Measurements from ENCODE around the gene TUBA4A. TPM values are rescaled to one million over a fixed set of nuclear protein-coding genes. Genes with fewer than 3 reads are reported as not detected.
A peak's percentile ranks its signal among the peaks of the same experiment; 100 is the strongest.
"Not testable (repeated sequence)": the region's sequence is repeated elsewhere in the genome, so short reads cannot be mapped to it uniquely, and the experiment has no call there.

Gene TUBA4A
- total RNA-seq, 4 donors from 2014 or later: 351 to 797 (median 386) TPM

DNA sequence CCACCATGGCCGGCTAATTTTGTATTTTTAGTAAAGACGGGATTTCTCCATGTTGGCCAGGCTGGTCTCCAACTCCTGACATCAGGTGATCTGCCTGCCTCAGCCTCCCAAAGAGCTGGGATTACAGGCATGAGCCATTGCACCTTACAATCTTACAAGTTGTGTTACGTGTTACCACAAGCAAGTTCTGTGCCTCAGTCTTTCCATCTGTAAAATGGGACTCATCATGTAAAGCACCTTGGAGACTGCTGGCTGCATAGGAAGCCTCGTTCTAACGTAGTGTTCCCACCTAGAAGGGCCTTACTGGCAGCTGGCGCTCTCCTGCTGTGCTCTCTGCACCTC lies 35.4 kb upstream of the TUBA4A start:
- no peak for DNase-seq
- H3K9me3 ChIP-seq: no peaks in the 10 kb centered on the region
- TF ChIP-seq POLR2A (IDR thresholded peaks at IDR 0.05): no peak
- TF ChIP-seq, protein P1, sequence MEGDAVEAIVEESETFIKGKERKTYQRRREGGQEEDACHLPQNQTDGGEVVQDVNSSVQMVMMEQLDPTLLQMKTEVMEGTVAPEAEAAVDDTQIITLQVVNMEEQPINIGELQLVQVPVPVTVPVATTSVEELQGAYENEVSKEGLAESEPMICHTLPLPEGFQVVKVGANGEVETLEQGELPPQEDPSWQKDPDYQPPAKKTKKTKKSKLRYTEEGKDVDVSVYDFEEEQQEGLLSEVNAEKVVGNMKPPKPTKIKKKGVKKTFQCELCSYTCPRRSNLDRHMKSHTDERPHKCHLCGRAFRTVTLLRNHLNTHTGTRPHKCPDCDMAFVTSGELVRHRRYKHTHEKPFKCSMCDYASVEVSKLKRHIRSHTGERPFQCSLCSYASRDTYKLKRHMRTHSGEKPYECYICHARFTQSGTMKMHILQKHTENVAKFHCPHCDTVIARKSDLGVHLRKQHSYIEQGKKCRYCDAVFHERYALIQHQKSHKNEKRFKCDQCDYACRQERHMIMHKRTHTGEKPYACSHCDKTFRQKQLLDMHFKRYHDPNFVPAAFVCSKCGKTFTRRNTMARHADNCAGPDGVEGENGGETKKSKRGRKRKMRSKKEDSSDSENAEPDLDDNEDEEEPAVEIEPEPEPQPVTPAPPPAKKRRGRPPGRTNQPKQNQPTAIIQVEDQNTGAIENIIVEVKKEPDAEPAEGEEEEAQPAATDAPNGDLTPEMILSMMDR (IDR thresholded peaks at IDR 0.05 in 4 of 5, conservative IDR thresholded peaks at IDR 0.05 in 1 of 5): no peak
- H3K36me3 ChIP-seq: peaks cover 0 to 14% of the 10 kb centered on the region in 2 donors
- peaks cover under 1 to 3% of the 10 kb centered on the region in 2 donors for H3K4me1 ChIP-seq
- no peak overlapping the region for H3K4me3 ChIP-seq
- intact Hi-C loops (cut with DNase I; ENCODE audit: low total_unique reads): no loop called here
- peak overlapping the region in 2 of 4 donors; percentile 23 to 42 for H3K27ac ChIP-seq
- in situ Hi-C loops (cut with MboI; ENCODE audit: low sequenced_read_pairs in 4 of 4): loop anchor here in 2 of 4 donors (25.0 kb wide), 2 partner anchors 127 to 248 kb away; partner anchors contain the start of genes CHPF (in 1 of the 2), NHEJ1 (in 1 of the 2), SLC23A3 (in 1 of the 2) and TMEM198 (in 1 of the 2)
- H3K27me3 ChIP-seq: no peaks in the 10 kb centered on the region
- no peak for ATAC-seq

DNA sequence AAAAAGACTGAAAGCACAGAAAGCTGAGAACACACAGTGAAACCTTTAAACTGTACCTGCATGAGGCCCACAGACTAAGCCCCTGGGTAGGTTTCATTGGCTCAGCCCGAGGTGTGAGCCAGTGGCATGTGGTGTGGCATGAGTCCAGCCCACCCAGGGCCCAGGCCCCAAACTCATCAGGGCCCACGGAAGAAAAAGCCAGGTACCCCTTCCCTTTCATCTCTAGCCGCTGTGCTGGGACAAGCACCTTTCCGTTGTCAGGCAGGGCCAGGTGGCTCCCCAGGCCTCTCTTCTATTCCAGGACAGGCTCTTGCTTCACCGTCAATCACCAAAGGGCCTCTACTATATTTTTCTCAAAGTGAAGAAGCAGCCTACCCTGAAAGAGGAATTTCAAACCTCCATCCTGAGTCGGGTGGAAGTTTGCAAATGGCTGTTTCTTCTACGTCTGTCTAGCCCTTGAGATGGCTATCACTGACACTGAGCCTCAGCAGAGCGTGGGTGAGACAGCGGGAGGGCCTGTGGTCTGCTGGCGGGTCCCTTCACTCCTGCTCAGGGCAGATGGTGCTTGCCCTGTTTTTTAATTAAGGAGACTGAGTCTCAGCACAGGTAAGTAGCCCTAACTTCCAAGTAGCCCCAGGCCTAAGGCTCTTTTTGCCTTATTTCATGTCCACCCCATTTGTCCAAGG lies 34.0 kb upstream of the TUBA4A start:
- Histone ChIP-seq H3K4me3 (no peak overlapping the region), H3K4me1 (no peaks in the 10 kb centered on the region), H3K9me3 (no peaks in the 10 kb centered on the region), H3K27me3 (no peaks in the 10 kb centered on the region), H3K36me3 (peaks cover 3 to 28% of the 10 kb centered on the region in 2 donors), H3K27ac (no peak overlapping the region)
- TF ChIP-seq, protein P1 (IDR thresholded peaks at IDR 0.05 in 4 of 5, conservative IDR thresholded peaks at IDR 0.05 in 1 of 5): no peak
- no peak for TF ChIP-seq POLR2A (IDR thresholded peaks at IDR 0.05)
- in situ Hi-C loops (cut with MboI; ENCODE audit: low sequenced_read_pairs in 4 of 4): loop anchor here in 2 of 4 donors (25.0 kb wide), 2 partner anchors 125 to 250 kb away; partner anchors contain the start of genes CHPF (in 1 of the 2), NHEJ1 (in 1 of the 2), SLC23A3 (in 1 of the 2) and TMEM198 (in 1 of the 2)
- intact Hi-C loops (cut with DNase I; ENCODE audit: low total_unique reads): no loop called here
- DNase-seq (peak in 1 of 2 donors; percentile 3), ATAC-seq (no peak)

DNA sequence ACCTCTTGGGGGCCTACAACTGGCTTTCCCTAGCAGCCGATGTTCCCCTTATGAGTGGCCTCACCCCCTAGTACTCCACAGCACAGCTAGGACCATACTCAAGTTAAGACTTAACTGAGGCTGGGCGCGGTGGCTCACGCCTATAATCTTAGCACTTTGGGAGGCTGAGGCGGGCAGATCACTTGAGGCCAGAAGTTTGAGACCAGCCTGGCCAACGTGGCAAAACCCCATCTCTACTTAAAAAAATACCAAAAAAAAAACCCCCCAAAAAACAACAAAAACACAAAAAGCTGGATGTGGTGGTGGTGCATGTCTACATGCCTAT lies 33.4 kb upstream of the TUBA4A start:
- H3K27me3 ChIP-seq; H3K9me3 ChIP-seq; intact Hi-C loops (cut with DNase I; ENCODE audit: low total_unique reads); H3K27ac ChIP-seq; H3K4me3 ChIP-seq; H3K4me1 ChIP-seq; ATAC-seq: not testable (repeated sequence)
- in situ Hi-C loops (cut with MboI; ENCODE audit: low sequenced_read_pairs in 4 of 4): loop anchor here in 2 of 4 donors (25.0 kb wide), 2 partner anchors 125 to 250 kb away; partner anchors contain the start of genes CHPF (in 1 of the 2), NHEJ1 (in 1 of the 2), SLC23A3 (in 1 of the 2) and TMEM198 (in 1 of the 2)
- peaks cover 3 to 35% of the 10 kb centered on the region in 2 donors for H3K36me3 ChIP-seq
- peak in 1 of 2 donors; percentile 3 for DNase-seq

DNA sequence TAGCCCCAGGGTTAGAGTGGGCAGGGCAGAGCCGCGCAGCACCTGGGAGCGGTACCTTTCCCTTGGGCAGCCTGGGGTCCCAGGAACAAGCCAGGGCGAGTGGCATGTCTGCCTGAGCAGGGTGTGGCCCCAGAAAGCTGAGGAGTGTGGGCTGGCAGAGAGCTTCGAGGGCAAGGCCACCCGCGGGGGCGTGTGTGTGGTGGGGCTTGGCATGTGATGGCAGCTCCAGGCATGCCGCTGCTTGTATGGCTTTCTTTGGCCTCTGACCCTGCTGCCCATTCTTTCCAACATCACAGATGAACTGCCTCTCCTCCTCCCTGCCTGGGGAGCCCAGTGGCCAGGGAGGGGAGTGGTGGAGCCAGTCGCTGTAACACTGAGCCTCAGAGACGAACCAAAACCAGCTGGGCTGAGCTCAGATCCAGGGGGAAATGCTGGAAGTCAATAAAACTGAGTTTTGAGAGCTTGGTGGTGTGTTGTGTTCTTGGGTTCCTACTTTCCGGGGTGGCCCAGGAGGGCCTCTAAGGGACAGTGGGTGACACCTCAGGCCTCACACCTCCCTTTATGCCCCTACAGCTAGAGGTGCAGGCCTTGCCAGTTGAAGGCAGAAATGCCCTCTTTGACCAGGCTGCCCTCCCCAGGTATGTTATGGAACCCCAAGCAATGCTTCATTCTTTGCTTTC lies 32.9 kb upstream of the TUBA4A start:
- H3K27ac ChIP-seq: peak overlapping the region in 2 of 4 donors; percentile 33 to 45
- ATAC-seq (no peak), DNase-seq (no peak)
- in situ Hi-C loops (cut with MboI; ENCODE audit: low sequenced_read_pairs in 4 of 4): loop anchor here in 2 of 4 donors (25.0 kb wide), 2 partner anchors 124 to 251 kb away; partner anchors contain the start of genes CHPF (in 1 of the 2), NHEJ1 (in 1 of the 2), SLC23A3 (in 1 of the 2) and TMEM198 (in 1 of the 2)
- intact Hi-C loops (cut with DNase I; ENCODE audit: low total_unique reads): no loop called here
- H3K4me3 ChIP-seq: no peak overlapping the region
- H3K36me3 ChIP-seq: peaks cover 3 to 38% of the 10 kb centered on the region in 2 donors
- TF ChIP-seq, protein P1 (IDR thresholded peaks at IDR 0.05 in 4 of 5, conservative IDR thresholded peaks at IDR 0.05 in 1 of 5): no peak
- no peak for TF ChIP-seq POLR2A (IDR thresholded peaks at IDR 0.05)
- no peaks in the 10 kb centered on the region for H3K9me3 ChIP-seq
- H3K27me3 ChIP-seq: no peaks in the 10 kb centered on the region
- no peaks in the 10 kb centered on the region for H3K4me1 ChIP-seq

Measured in gastrocnemius medialis (tissue), 4 donors.